ENCODE results near the gene ANKRD9. TPM values are rescaled to one million over a fixed set of nuclear protein-coding genes. Genes with fewer than 3 reads are reported as not detected.

Gene ANKRD9
- total and polyA plus RNA-seq, 2 of the 13 experiments (the other 11 are each of a cell fraction or from before 2014, with no cell fraction given), result 10.0 to 15.0 TPM

- TF ChIP-seq MED8 (CRISPR knock-in tag; IDR thresholded peaks at IDR 0.05; ENCODE audit: insufficient replicate concordance) (no peak), IKZF1 (IDR thresholded peaks at IDR 0.05) (no peak), ZNF235 (CRISPR knock-in tag; IDR thresholded peaks at IDR 0.05; ENCODE audit: borderline replicate concordance) (no peak; the same call in 1 of the 2 replicates), ZNF660 (CRISPR knock-in tag; IDR thresholded peaks at IDR 0.05; ENCODE audit: borderline replicate concordance, low read depth) (no peak), KLF12 (CRISPR knock-in tag; IDR thresholded peaks at IDR 0.05; ENCODE audit: borderline replicate concordance) (peak; percentile 90; the same call in 1 of the 2 replicates), MXD3 (CRISPR knock-in tag; IDR thresholded peaks at IDR 0.05) (peak; percentile 78), PHF20 (CRISPR knock-in tag; IDR thresholded peaks at IDR 0.05) (peak; percentile 69), ZNF572 (CRISPR knock-in tag; IDR thresholded peaks at IDR 0.05) (0 out of 2 replicates have a peak, but pooled peaks have one; percentile 27), ZNF354B (CRISPR knock-in tag; IDR thresholded peaks at IDR 0.05) (no peak), SP2 (CRISPR knock-in tag; IDR thresholded peaks at IDR 0.05) (peak; percentile 51), ZIK1 (CRISPR knock-in tag; IDR thresholded peaks at IDR 0.05; ENCODE audit: borderline replicate concordance, low read depth) (peak; percentile 64; the same call in 1 of the 2 replicates), EEA1 (CRISPR knock-in tag; IDR thresholded peaks at IDR 0.05; ENCODE audit: borderline replicate concordance) (no peak)
- TF ChIP-seq, protein P1, sequence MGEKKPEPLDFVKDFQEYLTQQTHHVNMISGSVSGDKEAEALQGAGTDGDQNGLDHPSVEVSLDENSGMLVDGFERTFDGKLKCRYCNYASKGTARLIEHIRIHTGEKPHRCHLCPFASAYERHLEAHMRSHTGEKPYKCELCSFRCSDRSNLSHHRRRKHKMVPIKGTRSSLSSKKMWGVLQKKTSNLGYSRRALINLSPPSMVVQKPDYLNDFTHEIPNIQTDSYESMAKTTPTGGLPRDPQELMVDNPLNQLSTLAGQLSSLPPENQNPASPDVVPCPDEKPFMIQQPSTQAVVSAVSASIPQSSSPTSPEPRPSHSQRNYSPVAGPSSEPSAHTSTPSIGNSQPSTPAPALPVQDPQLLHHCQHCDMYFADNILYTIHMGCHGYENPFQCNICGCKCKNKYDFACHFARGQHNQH (CRISPR knock-in tag; IDR thresholded peaks at IDR 0.05), result peak; percentile 68
Measured at GRCh38 chr14:102538602-102539543, 29.3 kb upstream of the ANKRD9 start (continued).
